H54 (cell line): ENCODE data around the gene SNX18.

ENCODE experiments used
- DNase-seq: peaks from one replicate; pipeline ENCODE4 v3.0.0; 2011; ENCODE audit warnings: low spot score, mixed read lengths; ENCODE audit not compliant: insufficient read length
- FAIRE-seq: peaks from 3 replicates; lab custom pipeline; 2011; peaks lifted over from hg19 to GRCh38; lab: Jason Lieb, UNC
- POLR2A ChIP-seq: IDR thresholded peaks from 2 replicates; pipeline ENCODE4 v1.6.1; 2011; ENCODE audit warnings: low read depth, mild to moderate bottlenecking, low read length

SNX18 gene

DNA sequence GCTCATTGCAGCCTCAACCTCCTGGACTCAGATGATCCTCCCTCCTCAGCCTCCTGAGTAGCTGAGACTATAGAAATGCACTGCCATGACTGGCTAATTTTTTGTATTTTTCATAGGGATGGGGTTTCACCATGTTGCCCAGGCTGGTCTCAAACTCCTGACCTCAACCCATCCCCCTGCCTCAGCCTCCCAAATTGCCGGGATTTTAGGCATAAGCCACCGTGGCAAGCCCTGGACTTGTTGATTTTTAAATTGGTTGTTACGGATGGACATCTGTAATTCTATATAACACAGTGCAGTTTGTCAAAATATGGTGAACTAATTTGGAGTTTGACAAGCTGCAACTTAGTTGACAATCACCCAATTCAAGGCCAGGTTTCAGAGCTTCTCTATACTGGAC lies 22.7 kb downstream of the SNX18 start:
- no peak for DNase-seq
- TF ChIP-seq POLR2A, result no peak
- no peak for FAIRE-seq

DNA sequence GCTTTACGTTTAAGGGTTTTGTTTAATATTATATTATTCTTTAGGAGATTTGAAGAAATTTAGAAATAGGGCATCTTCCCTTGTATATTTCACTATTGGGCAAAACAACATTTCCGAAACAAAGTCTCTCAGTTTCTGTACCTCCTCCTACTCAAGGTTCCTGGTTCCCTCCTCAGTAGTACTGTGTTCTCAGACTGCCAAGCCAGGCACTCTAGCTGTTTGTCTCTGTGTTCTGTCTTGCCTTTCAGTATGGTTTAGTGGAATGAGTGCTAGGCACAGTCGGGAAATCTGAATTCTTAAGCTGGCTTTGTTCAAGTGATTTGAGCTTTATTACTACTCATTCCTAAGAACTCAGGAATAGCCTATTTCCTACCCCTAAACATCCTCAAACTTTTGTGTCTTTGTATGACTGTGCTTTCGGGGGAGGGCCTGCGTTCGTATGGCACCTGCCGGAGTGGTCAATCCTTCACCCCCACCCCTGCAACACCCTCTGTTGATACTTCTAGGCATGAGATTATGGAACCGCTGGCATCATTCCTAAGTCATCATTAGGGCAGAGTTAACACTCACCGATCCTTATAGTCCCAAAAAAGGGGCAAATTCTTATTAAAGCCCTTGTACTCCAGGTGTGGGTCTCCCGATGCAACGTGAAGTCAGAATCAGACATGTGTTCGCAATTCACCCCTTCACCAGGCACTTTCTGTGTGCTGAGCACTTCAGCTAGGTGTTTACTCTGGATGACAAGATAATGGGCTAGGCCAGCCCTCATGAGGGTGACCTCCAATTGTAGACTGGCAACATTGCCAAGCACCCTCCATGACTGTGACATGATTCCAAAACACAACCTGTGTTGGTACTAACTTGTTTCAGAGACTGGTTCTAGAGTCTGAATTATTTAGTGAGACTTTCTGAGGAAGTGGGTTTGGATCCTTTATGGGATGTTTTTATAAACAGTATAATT lies 24.5 kb downstream of the SNX18 start:
- DNase-seq (no peak), FAIRE-seq (no peak)
- TF ChIP-seq POLR2A, result no peak

DNA sequence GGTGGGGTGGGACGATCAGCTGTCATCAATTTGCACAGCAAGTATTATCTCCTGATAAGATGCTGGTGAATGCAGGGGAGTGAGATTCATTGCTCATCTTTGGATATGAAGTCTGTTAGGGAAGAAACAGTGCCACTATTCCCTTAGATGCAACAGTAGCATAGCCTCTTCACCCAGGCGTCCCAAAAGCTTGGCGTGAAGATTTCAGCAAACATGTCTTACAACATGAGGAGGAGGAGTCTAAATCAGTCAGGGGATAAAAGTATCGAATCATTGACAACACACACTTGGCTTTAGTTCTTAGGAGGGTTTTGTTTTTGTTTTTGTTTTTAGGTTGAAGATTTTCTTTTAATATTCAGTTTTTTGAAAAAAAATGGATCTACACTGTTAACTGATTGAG lies 26.5 kb downstream of the SNX18 start:
- TF ChIP-seq POLR2A, result no peak
- DNase-seq, result no peak
- no peak for FAIRE-seq

DNA sequence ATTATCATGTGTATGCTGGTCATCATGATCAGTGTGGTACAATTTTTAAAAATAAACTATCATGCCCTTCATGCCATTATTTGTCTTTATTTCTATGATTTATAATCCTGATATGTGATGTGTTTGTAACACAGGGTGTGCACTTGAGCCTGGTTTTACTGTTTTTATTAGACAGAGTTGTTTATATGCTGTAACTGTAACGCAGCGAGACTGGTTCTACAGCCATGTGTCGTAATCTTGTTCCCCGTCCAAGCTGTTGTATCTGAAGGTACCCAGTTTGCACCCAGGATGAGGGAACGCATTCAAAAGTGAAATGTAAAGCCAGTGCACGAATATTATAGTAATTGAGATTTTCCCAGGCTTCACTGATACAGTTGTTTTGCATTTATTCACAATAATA lies 28.2 kb downstream of the SNX18 start:
- no peak for TF ChIP-seq POLR2A
- no peak for FAIRE-seq
- no peak for DNase-seq

DNA sequence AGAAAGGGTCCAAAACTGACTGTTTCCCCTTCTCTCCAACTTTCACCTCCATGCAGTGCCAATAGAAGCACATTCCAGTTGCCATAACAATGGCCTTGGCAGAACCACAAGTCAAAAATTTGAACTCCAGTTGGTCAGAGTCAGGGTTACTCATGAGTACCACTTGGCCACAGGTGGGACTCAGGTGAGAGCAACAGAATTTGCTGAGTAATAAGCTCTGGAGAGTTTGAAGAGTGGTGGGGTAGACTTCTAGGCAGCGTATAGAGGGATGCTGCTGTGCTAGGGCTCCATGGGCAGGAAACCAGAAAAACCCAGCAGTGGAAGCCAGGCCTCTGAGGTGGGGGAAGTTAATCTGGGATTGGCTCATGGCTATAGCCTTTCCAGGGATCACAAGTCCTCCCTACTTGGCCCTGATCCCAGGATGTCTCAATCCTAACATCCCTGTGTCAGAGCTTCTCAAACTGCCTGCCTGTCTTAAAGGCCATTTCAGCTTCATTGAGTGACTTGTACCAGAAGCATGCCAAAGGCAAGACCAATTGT lies 30.2 kb downstream of the SNX18 start:
- TF ChIP-seq POLR2A, result no peak
- FAIRE-seq, result no peak
- no peak for DNase-seq

DNA sequence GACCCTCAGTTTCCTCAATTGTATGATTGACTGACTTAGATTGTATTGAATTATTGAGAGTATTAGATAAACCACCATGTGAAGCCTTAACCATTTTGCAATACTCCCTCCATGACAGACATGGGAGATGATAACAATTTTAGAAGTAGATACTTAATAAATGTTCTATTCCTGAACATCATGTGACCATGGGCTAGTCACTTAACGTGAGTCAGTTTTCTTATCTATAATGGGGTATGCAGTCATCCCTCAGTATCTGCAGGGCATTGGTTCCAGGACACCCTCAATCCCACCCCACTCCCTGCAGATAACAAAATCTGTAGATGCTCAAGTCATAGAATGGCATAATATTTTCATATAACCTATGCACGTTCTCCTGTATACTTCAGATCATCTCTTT lies 31.0 kb downstream of the SNX18 start:
- DNase-seq, result no peak
- FAIRE-seq, result no peak
- no peak for TF ChIP-seq POLR2A

DNA sequence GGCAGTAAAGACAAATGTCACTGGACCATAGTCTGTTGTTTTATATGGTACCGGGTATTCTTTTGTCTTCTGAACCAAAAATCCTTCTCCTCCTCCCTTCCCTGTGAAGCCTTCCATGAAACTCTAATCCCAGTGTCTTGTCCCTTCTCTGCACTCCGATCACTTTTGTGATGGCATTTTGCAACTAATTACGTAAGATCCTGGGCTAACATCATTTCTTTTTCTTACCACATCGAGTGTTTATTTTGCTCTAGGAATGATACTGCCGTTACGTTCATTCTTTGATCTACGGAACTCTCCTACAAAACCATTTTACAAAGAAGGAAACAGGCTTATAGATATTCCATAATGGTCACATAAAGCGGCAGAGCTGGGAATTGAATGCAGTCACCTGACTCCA lies 33.7 kb downstream of the SNX18 start:
- DNase-seq (no peak), FAIRE-seq (no peak)
- TF ChIP-seq POLR2A, result no peak

DNA sequence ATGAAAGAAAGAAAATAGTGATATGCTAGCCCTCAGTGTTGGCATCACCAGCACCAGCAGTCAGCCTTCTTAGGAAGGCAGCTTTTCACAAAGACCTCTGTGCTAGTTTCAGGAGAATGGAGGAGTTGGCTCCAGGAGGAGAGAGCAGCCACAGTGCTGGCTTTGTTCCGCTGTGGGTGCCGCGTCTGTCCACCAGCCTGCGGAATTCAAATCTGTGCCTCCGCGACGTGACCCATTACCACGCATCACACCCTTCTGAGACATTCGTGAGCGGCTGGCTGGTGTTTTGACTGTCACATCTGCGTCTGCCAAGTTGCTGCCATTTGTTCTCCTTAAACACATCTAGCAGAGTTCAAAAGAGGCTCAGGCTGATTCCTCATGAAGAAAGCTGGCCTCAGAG lies 34.4 kb downstream of the SNX18 start:
- DNase-seq, result no peak
- TF ChIP-seq POLR2A, result no peak
- no peak for FAIRE-seq

DNA sequence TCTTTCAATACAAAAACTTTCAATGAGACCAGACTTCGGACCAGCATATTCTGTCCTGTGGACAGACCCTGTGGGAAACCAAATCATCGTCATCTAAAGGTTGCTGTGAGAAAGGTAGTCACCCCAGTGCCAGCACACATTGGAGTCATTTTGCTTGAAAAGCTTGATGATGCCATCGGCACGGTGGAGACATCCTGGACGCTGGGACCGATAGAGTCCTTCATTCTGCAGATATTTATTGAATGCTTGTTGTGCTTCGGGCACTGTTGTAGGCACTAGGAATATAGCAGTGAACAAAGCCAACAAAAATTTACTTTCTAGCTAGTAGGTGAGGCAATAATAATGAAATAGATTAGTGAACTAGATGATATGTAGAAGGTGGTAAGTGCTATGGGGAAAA lies 34.9 kb downstream of the SNX18 start:
- no peak for TF ChIP-seq POLR2A
- FAIRE-seq (no peak), DNase-seq (no peak)

DNA sequence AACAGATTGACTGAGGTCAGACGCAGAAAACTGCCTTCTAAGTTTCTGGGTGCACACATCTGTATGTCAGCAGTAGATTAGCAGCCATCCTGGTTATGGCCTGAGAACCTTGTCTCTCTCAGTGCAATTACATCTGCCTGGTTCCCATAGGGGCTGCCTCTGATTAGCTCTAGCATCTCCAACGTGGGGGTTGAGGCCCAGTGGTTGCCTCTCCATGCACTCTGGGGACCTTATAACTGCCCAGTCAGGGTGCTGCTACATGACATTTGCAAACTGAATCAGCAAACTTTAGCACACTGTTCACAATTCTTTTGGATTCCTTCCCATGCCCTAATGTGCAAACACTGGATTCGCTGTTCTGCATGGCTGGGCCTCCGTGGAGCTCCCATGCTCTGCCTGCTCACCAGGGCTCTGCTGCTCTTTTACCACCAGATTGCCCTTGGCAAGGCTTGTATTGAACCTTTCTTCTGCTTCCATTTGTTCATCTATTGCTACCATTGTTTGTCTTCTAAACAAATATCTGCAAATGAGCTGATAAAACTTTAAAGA lies 36.2 kb downstream of the SNX18 start:
- no peak for DNase-seq
- no peak for TF ChIP-seq POLR2A
- no peak for FAIRE-seq

DNA sequence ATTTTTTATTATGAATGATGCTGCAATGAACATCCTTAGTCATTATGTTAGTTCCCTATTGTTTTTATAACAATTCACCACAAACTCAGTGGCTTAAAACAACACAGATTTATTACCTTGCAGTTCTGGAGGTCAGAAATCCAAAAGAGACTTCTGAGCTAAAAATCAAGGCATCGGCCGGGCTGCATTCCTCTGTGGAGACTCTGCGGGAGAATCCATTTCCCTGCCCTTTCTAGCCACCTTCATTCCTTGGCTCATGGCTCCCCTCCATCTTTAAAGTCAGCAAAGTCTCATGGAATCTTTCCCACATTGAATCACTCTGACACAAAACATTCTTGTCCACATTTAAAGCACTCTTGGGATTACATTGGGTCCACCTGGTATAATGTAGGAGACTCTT lies 38.6 kb downstream of the SNX18 start:
- no peak for FAIRE-seq
- no peak for TF ChIP-seq POLR2A

DNA sequence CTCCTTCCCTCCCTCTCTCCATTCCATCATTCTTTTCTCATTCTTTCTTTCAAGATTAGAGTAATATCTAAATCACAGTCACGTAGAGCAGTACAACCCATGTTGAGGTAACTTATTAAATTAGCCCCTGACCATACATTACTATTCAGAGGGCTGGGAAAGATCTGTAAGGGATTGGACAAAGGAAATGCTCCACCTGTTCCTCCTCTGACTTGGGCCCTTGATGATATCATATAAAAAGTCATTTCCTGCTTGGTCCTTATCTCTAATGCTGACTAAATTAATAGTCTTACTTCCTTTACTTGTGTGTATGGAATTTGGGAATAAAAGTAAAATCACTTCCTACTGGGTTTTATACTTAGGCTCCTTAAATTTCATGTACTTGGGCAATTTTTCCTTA lies 40.8 kb downstream of the SNX18 start:
- no peak for FAIRE-seq
- TF ChIP-seq POLR2A, result no peak
- DNase-seq, result no peak

More for the DNA sequence above, 38.6 kb downstream of the SNX18 start:
- no peak for DNase-seq

DNA sequence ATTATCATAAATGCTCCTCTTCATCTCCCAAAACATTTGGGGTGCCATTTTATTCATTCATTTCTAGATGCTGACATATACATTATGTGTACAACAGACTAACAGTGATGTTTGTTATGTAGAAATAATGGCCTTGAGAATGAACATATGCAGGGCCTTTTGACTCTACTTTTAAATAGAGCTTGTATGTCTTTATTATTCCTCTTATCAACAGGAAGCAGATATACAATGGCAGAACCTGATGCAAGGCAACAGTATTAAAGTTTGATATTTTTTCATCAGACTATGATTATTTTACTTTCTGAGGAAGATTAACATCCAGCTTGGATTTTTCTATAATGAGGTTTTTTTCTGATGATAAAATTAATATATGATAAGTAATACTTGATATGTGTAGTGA lies 44.1 kb downstream of the SNX18 start:
- TF ChIP-seq POLR2A, result no peak
- DNase-seq (no peak), FAIRE-seq (no peak)

DNA sequence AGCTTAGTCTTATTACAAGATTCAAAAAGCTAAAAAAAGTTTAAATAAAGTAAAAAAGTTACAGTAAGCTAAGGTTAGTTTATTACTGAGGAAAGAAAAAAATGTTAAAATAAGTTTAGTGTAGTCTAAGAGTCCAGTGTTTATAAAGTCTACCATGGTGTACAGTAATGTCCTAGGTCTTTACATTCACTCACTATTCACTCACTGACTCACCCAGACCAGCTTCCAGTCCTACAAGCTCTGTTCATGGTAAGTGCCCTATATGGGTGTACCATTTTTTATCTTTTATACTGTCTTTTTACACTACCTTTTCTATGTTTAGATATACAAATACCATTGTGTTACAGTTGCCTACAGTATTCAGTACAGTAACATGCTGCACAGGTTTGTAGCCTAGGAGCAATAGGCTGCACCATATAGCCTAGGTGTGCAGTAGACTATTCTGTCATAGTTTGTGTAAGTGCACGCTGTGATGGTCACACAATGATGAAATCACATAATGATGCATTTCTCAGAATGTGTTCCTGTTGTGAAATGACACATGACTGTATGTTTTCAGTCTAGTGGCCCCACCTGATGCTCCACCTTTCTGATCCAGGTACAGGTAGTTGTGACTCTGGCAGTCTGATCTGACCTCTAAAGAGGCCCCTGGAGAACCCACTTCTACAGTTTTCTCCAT lies 45.7 kb downstream of the SNX18 start:
- DNase-seq, result no peak
- FAIRE-seq, result no peak
- no peak for TF ChIP-seq POLR2A
